H9 (cell line): ENCODE data around the gene CIT. TPM values are rescaled to one million over a fixed set of nuclear protein-coding genes. Genes with fewer than 3 reads are reported as not detected.
A peak's percentile ranks its signal among the peaks of the same experiment; 100 is the strongest.
"Not testable (repeated sequence)": the region's sequence is repeated elsewhere in the genome, so short reads cannot be mapped to it uniquely, and the experiment has no call there.

Source experiments
- DNase-seq: peaks from one replicate; pipeline ENCODE4 v3.0.0-alpha.2; 2017
- H2AFZ ChIP-seq: one replicate; pipeline ENCODE4 v1.6.1; 2013; ENCODE audit warnings: mild to moderate bottlenecking, low read length, control low read depth, moderate library complexity
- H2AK5ac ChIP-seq: 2 replicates; pipeline ENCODE4 v1.6.1; 2013; ENCODE audit warnings: low read length, control low read depth, mixed read lengths; ENCODE audit not compliant: insufficient read length
- H2BK120ac ChIP-seq: one replicate; pipeline ENCODE4 v1.6.1; 2013; ENCODE audit warnings: low read depth, mild to moderate bottlenecking, low read length, control low read depth, inconsistent platforms; ENCODE audit not compliant: poor library complexity, severe bottlenecking
- H2BK12ac ChIP-seq: 2 replicates; pipeline ENCODE4 v1.6.1; 2013; ENCODE audit warnings: low read length, control low read depth, mixed read lengths, low read depth; ENCODE audit not compliant: insufficient read length
- H2BK15ac ChIP-seq: 2 replicates; pipeline ENCODE4 v1.6.1; 2013; ENCODE audit warnings: low read depth, low read length, control low read depth
- H2BK20ac ChIP-seq: one replicate; pipeline ENCODE4 v1.6.1; 2013; ENCODE audit warnings: low read depth, mild to moderate bottlenecking, low read length, control low read depth, inconsistent platforms; ENCODE audit not compliant: poor library complexity, severe bottlenecking
- H2BK5ac ChIP-seq: 2 replicates; pipeline ENCODE4 v1.6.1; 2013; ENCODE audit warnings: low read length, control low read depth, mixed read lengths; ENCODE audit not compliant: insufficient read length
- H3K14ac ChIP-seq: 2 replicates; pipeline ENCODE4 v1.6.1; 2013; ENCODE audit warnings: low read length, control low read depth; ENCODE audit not compliant: insufficient read depth
- H3K18ac ChIP-seq: 2 replicates; pipeline ENCODE4 v1.6.1; 2013; ENCODE audit warnings: low read depth, mild to moderate bottlenecking, mixed read lengths, low read length, control low read depth; ENCODE audit not compliant: insufficient read length
- H3K23ac ChIP-seq: 2 replicates; pipeline ENCODE4 v1.6.1; 2013; ENCODE audit warnings: low read length, control low read depth, mixed read lengths, low read depth; ENCODE audit not compliant: insufficient read length
- H3K23me2 ChIP-seq: 2 replicates; pipeline ENCODE4 v1.6.1; 2013; ENCODE audit warnings: low read depth, mild to moderate bottlenecking, mixed read lengths, low read length, control low read depth; ENCODE audit not compliant: insufficient read length, poor library complexity, severe bottlenecking
- H3K27ac ChIP-seq: 2 replicates; pipeline ENCODE4 v1.5.1; 2013; ENCODE audit warnings: low read length, control low read depth, mixed read lengths, low read depth; ENCODE audit not compliant: insufficient read length
- H3K27me3 ChIP-seq: 2 replicates; pipeline ENCODE4 v1.6.1; 2013; ENCODE audit warnings: low read length, control low read depth, inconsistent platforms; ENCODE audit not compliant: insufficient read depth
- H3K4ac ChIP-seq: 2 replicates; pipeline ENCODE4 v1.6.1; 2013; ENCODE audit warnings: low read depth, mild to moderate bottlenecking, control low read depth, inconsistent platforms, low read length, moderate library complexity
- H3K4me1 ChIP-seq: 2 replicates; pipeline ENCODE4 v1.6.1; 2013; ENCODE audit warnings: low read length, control low read depth, inconsistent platforms; ENCODE audit not compliant: insufficient read depth
- H3K4me2 ChIP-seq: 2 replicates; pipeline ENCODE4 v1.6.1; 2013; ENCODE audit warnings: low read length, control low read depth, mixed read lengths; ENCODE audit not compliant: insufficient read length, insufficient read depth
- H3K56ac ChIP-seq: 2 replicates; pipeline ENCODE4 v1.6.1; 2013; ENCODE audit warnings: low read depth, mild to moderate bottlenecking, mixed read lengths, low read length, control low read depth; ENCODE audit not compliant: insufficient read length
- H3K79me1 ChIP-seq: 2 replicates; pipeline ENCODE4 v1.6.1; 2013; ENCODE audit warnings: low read depth, mild to moderate bottlenecking, moderate library complexity, low read length, control low read depth, inconsistent platforms; ENCODE audit not compliant: insufficient read depth, poor library complexity, severe bottlenecking
- H3K79me2 ChIP-seq: 2 replicates; pipeline ENCODE4 v1.6.1; 2013; ENCODE audit warnings: low read length, control low read depth, inconsistent platforms; ENCODE audit not compliant: insufficient read depth
- H3K9ac ChIP-seq: 2 replicates; pipeline ENCODE4 v1.6.1; 2013; ENCODE audit warnings: low read length, control low read depth, mixed read lengths; ENCODE audit not compliant: insufficient read length; ENCODE audit errors: extremely low read depth
- H3K9me3 ChIP-seq: one replicate; pipeline ENCODE4 v1.6.1; 2013; ENCODE audit warnings: low read depth, low read length, inconsistent platforms; ENCODE audit not compliant: control insufficient read depth
- H3T11ph ChIP-seq: one replicate; pipeline ENCODE4 v1.6.1; 2013; ENCODE audit warnings: mild to moderate bottlenecking, low read length, control low read depth, inconsistent platforms
- H4K20me1 ChIP-seq: one replicate; pipeline ENCODE4 v1.6.1; 2013; ENCODE audit not compliant: control insufficient read depth, insufficient read length, insufficient read depth
- H4K5ac ChIP-seq: 2 replicates; pipeline ENCODE4 v1.6.1; 2013; ENCODE audit warnings: low read depth, mild to moderate bottlenecking, mixed read lengths, low read length, control low read depth; ENCODE audit not compliant: insufficient read length
- H4K8ac ChIP-seq: replicated peaks from 2 replicates; pipeline ENCODE4 v1.6.1; 2013; ENCODE audit warnings: low read length, control low read depth, mixed read lengths, low read depth; ENCODE audit not compliant: insufficient read length
- H4K91ac ChIP-seq: 2 replicates; pipeline ENCODE4 v1.6.1; 2013; ENCODE audit warnings: low read depth, mild to moderate bottlenecking, moderate library complexity, mixed read lengths, low read length, control low read depth; ENCODE audit not compliant: insufficient read length
- H3K27ac Mint-ChIP-seq, 3 experiments: 2 replicates in 2 of 3; 3 replicates in 1 of 3; pipeline ENCODE4 v1.8.0; 2020 to 2021; ENCODE audit warnings: mixed read lengths in 3 of 3, mild to moderate bottlenecking in 1 of 3, moderate library complexity in 1 of 3
- H3K27me3 Mint-ChIP-seq: 2 replicates; pipeline ENCODE4 v1.8.0; 2021; ENCODE audit warnings: low read depth, mild to moderate bottlenecking, moderate library complexity, mixed read lengths
- H3K36me3 Mint-ChIP-seq, 3 experiments: 2 replicates in 2 of 3; 3 replicates in 1 of 3; pipeline ENCODE4 v1.8.0; 2020 to 2021; ENCODE audit warnings: low read depth in 3 of 3, mixed read lengths in 3 of 3; ENCODE audit not compliant: insufficient read depth in 1 of 3
- H3K4me1 Mint-ChIP-seq, 2 experiments: 2 replicates each; pipeline ENCODE4 v1.8.0; 2020; ENCODE audit warnings: mixed read lengths in 2 of 2
- H3K4me3 Mint-ChIP-seq, 2 experiments: 2 replicates in 1 of 2; 3 replicates in 1 of 2; pipeline ENCODE4 v1.8.0; 2020 to 2021; ENCODE audit warnings: mild to moderate bottlenecking in 2 of 2, mixed read lengths in 2 of 2, moderate library complexity in 1 of 2
- H3K9me3 Mint-ChIP-seq, 2 experiments: 2 replicates in 1 of 2; 3 replicates in 1 of 2; pipeline ENCODE4 v1.8.0; 2020; ENCODE audit warnings: mild to moderate bottlenecking in 2 of 2, mixed read lengths in 2 of 2, moderate library complexity in 1 of 2
- WGBS: extraction: QIAGEN DNeasy Blood & Tissue Kit; methylation state at CpG from one replicate; pipeline ENCODE4 v1.1.7; 2013; ENCODE audit warnings: missing lambda C conversion rate, low lambda C conversion rate, mixed read lengths; ENCODE audit not compliant: insufficient read length; ENCODE audit errors: extremely low coverage; 5-methylcytosine and 5-hydroxymethylcytosine counted together
- total RNA-seq: library from RNA; stranded (reverse); gene quantifications from 2 replicates; pipeline ENCODE4 v1.2.1, GENCODE V29; 2021
- TF ChIP-seq, protein P1 (sequence below): fragments of 200-600 bp; sonication (generic); conservative IDR thresholded peaks from 3 replicates; pipeline ENCODE4 v1.8.0; 2021; ENCODE audit warnings: antibody characterized with exemption, mild to moderate bottlenecking

CIT gene
- total RNA-seq, 1 experiment from 2014 or later = 55.3 TPM

DNA sequence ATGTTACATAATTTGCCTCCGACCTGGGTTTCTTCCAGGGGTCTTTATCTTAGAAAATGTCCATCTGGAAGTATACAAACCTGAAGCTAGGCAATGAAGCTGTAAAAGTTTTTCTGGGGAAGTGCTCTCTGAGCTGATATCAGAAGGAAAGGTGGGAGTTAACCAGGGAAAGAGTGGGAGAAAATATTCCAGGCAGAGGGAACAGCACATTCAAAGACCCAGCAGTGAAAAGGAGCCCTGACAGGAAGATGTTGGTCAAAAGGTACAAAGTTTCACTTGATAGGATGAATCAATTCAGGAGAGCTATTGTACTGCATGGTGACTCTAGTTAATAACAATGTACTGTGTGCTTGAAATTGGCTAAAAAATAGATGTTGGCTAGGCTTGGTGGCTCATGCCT is 17.8 kb upstream of the CIT start:
- H3K9me3 Mint-ChIP-seq = no peaks in the 10 kb centered on the region; a peak in 1 of 5 replicates

DNA sequence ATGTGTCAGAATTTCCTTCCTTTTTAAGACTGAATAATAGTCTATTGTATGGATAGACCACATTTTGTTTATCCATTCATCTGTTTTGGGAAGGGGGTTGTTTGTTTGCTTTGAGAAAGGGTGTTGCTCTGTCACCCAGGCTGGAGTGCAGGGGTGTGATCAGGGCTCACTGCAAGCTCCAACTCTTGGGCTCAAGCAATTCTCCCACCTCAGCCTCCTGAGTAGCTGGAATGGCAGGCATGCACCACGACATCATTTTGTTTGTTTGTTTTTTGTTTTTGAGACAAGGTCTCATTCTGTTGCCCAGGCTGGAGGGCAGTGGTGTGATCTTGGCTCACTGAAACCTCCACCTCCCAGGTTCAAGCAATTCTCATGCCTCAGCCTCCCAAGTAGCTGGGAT is 15.5 kb upstream of the CIT start:
- not testable (repeated sequence) for H3K27ac Mint-ChIP-seq, H3K23ac ChIP-seq, H3K56ac ChIP-seq, H3K9ac ChIP-seq, H3K9me3 ChIP-seq, DNase-seq, H3T11ph ChIP-seq, H3K27ac ChIP-seq, H3K18ac ChIP-seq, H3K79me2 ChIP-seq, H3K4ac ChIP-seq, H4K5ac ChIP-seq, H2AK5ac ChIP-seq, H3K23me2 ChIP-seq, H4K8ac ChIP-seq, H2BK5ac ChIP-seq, H3K36me3 Mint-ChIP-seq, H3K27me3 Mint-ChIP-seq, H2BK20ac ChIP-seq, H3K4me1 ChIP-seq, H3K27me3 ChIP-seq, H3K4me3 Mint-ChIP-seq, H3K4me2 ChIP-seq, H3K4me1 Mint-ChIP-seq, H2AFZ ChIP-seq, H3K79me1 ChIP-seq, H2BK15ac ChIP-seq, H3K14ac ChIP-seq, H2BK120ac ChIP-seq, H3K9me3 Mint-ChIP-seq, H4K91ac ChIP-seq, H2BK12ac ChIP-seq, H4K20me1 ChIP-seq
- no CpG with 5 or more reads among the region's 1 CpG for WGBS

More for the DNA sequence above, 17.8 kb upstream of the CIT start:
- Histone ChIP-seq H2BK5ac (no peak overlapping the region), H3K79me2 (no peaks in the 10 kb centered on the region), H2AFZ (no peak overlapping the region), H3K56ac (no peak overlapping the region), H3T11ph (no peak overlapping the region), H4K5ac (no peak overlapping the region), H2BK15ac (no peak overlapping the region), H3K27me3 (no peaks in the 10 kb centered on the region), H2BK12ac (no peak overlapping the region), H3K4me1 (no peaks in the 10 kb centered on the region), H3K18ac (no peak overlapping the region), H3K79me1 (no peaks in the 10 kb centered on the region), H2AK5ac (no peak overlapping the region), H3K14ac (no peak overlapping the region), H3K23ac (no peak overlapping the region), H4K20me1 (no peaks in the 10 kb centered on the region), H3K9me3 (no peaks in the 10 kb centered on the region), H2BK120ac (no peak overlapping the region), H4K8ac (no peak overlapping the region), H3K27ac (no peak overlapping the region), H3K4me2 (no peak overlapping the region), H3K4ac (no peak overlapping the region), H4K91ac (no peak overlapping the region), H3K23me2 (no peaks in the 10 kb centered on the region), H2BK20ac (no peak overlapping the region), H3K9ac (no peak overlapping the region)
- H3K27ac Mint-ChIP-seq = peak overlapping the region in 1 of 3 experiments; percentile 5; a peak in 1 of 7 replicates
- TF ChIP-seq, protein P1, sequence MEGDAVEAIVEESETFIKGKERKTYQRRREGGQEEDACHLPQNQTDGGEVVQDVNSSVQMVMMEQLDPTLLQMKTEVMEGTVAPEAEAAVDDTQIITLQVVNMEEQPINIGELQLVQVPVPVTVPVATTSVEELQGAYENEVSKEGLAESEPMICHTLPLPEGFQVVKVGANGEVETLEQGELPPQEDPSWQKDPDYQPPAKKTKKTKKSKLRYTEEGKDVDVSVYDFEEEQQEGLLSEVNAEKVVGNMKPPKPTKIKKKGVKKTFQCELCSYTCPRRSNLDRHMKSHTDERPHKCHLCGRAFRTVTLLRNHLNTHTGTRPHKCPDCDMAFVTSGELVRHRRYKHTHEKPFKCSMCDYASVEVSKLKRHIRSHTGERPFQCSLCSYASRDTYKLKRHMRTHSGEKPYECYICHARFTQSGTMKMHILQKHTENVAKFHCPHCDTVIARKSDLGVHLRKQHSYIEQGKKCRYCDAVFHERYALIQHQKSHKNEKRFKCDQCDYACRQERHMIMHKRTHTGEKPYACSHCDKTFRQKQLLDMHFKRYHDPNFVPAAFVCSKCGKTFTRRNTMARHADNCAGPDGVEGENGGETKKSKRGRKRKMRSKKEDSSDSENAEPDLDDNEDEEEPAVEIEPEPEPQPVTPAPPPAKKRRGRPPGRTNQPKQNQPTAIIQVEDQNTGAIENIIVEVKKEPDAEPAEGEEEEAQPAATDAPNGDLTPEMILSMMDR = no peak
- no peaks in the 10 kb centered on the region for H3K36me3 Mint-ChIP-seq
- H3K4me1 Mint-ChIP-seq = no peaks in the 10 kb centered on the region
- DNase-seq = no peak
- peaks cover 6% of the 10 kb centered on the region; the same call in 1 of the 2 replicates for H3K27me3 Mint-ChIP-seq
- WGBS = no CpG with 5 or more reads among the region's 1 CpG
- H3K4me3 Mint-ChIP-seq = no peak overlapping the region
